HEK293 (cell line): ENCODE results near the gene CBX8.

Experiments
- BCL11B ChIP-seq: fragments of 450-650 bp; formaldehyde crosslinking; IDR thresholded peaks from 2 replicates; pipeline ENCODE4 v1.5.1; 2016; ENCODE audit warnings: low read depth, missing biosample characterization, missing genetic modification characterization
- IKZF3 ChIP-seq: fragments of 450-650 bp; IDR thresholded peaks from 2 replicates; pipeline ENCODE4 v1.5.0; 2018; ENCODE audit warnings: missing biosample characterization, mild to moderate bottlenecking, missing genetic modification characterization, moderate library complexity
- KLF9 ChIP-seq: fragments of 450-650 bp; formaldehyde crosslinking; IDR thresholded peaks from 2 replicates; pipeline ENCODE4 v1.5.1; 2016; ENCODE audit warnings: missing biosample characterization, missing genetic modification characterization, low read depth
- OSR2 ChIP-seq: fragments of 450-650 bp; formaldehyde crosslinking; IDR thresholded peaks from 2 replicates; pipeline ENCODE4 v1.5.1; 2016; ENCODE audit warnings: missing biosample characterization, missing genetic modification characterization
- REPIN1 ChIP-seq: fragments of 450-650 bp; formaldehyde crosslinking; IDR thresholded peaks from 2 replicates; pipeline ENCODE4 v1.5.1; 2017; ENCODE audit warnings: missing biosample characterization, missing genetic modification characterization, low read depth
- SCRT2 ChIP-seq: fragments of 450-650 bp; formaldehyde crosslinking; IDR thresholded peaks from 2 replicates; pipeline ENCODE4 v1.5.1; 2016; ENCODE audit warnings: missing biosample characterization, missing genetic modification characterization
- SP2 ChIP-seq: fragments of 450-650 bp; formaldehyde crosslinking; IDR thresholded peaks from 2 replicates; pipeline ENCODE4 v1.5.1; 2016; ENCODE audit warnings: missing biosample characterization, missing genetic modification characterization
- TRIM28 ChIP-seq: IDR thresholded peaks from 2 replicates; pipeline ENCODE4 v1.6.1; 2011; ENCODE audit warnings: low read length, control low read depth, borderline replicate concordance
- ZBTB17 ChIP-seq: fragments of 450-650 bp; formaldehyde crosslinking; IDR thresholded peaks from 2 replicates; pipeline ENCODE4 v1.5.1; 2016; ENCODE audit warnings: missing biosample characterization, missing genetic modification characterization
- ZBTB21 ChIP-seq: fragments of 450-650 bp; formaldehyde crosslinking; IDR thresholded peaks from 2 replicates; pipeline ENCODE4 v1.5.1; 2017; ENCODE audit warnings: missing biosample characterization, missing genetic modification characterization
- ZBTB8A ChIP-seq: fragments of 450-650 bp; formaldehyde crosslinking; IDR thresholded peaks from 2 replicates; pipeline ENCODE4 v1.5.1; 2016; ENCODE audit warnings: missing biosample characterization, missing genetic modification characterization
- ZFP3 ChIP-seq: fragments of 450-650 bp; formaldehyde crosslinking; IDR thresholded peaks from 2 replicates; pipeline ENCODE4 v1.5.1; 2016; ENCODE audit warnings: low read depth, missing biosample characterization, missing genetic modification characterization
- ZFP69B ChIP-seq: fragments of 450-650 bp; formaldehyde crosslinking; IDR thresholded peaks from 2 replicates; pipeline ENCODE4 v1.5.1; 2016; ENCODE audit warnings: missing biosample characterization, missing genetic modification characterization
- ZNF10 ChIP-seq: fragments of 450-650 bp; formaldehyde crosslinking; IDR thresholded peaks from 2 replicates; pipeline ENCODE4 v1.5.1; 2017; ENCODE audit warnings: missing biosample characterization, missing genetic modification characterization
- ZNF157 ChIP-seq: fragments of 450-650 bp; formaldehyde crosslinking; IDR thresholded peaks from 2 replicates; pipeline ENCODE4 v1.5.1; 2016; ENCODE audit warnings: missing biosample characterization, missing genetic modification characterization
- ZNF169 ChIP-seq: fragments of 450-650 bp; formaldehyde crosslinking; IDR thresholded peaks from 2 replicates; pipeline ENCODE4 v1.5.1; 2016; ENCODE audit warnings: missing biosample characterization, missing genetic modification characterization
- ZNF2 ChIP-seq: fragments of 450-650 bp; formaldehyde crosslinking; IDR thresholded peaks from 2 replicates; pipeline ENCODE4 v1.5.1; 2016; ENCODE audit warnings: missing biosample characterization, missing genetic modification characterization
- ZNF239 ChIP-seq: fragments of 450-650 bp; formaldehyde crosslinking; IDR thresholded peaks from 2 replicates; pipeline ENCODE4 v1.5.1; 2016; ENCODE audit warnings: missing biosample characterization, missing genetic modification characterization
- ZNF324 ChIP-seq: fragments of 450-650 bp; formaldehyde crosslinking; IDR thresholded peaks from 2 replicates; pipeline ENCODE4 v1.5.1; 2016; ENCODE audit warnings: missing biosample characterization, missing genetic modification characterization
- ZNF335 ChIP-seq: fragments of 450-650 bp; formaldehyde crosslinking; conservative IDR thresholded peaks from 2 replicates; pipeline ENCODE4 v1.5.1; 2016; ENCODE audit warnings: missing biosample characterization, missing genetic modification characterization
- ZNF529 ChIP-seq: fragments of 450-650 bp; formaldehyde crosslinking; IDR thresholded peaks from 2 replicates; pipeline ENCODE4 v1.5.1; 2017; ENCODE audit warnings: missing genetic modification characterization, missing biosample characterization; ENCODE audit not compliant: insufficient replicate concordance
- ZNF610 ChIP-seq: fragments of 450-650 bp; formaldehyde crosslinking; IDR thresholded peaks from 2 replicates; pipeline ENCODE4 v1.5.1; 2016; ENCODE audit warnings: missing biosample characterization, missing genetic modification characterization, borderline replicate concordance
- ZNF654 ChIP-seq: fragments of 450-650 bp; formaldehyde crosslinking; IDR thresholded peaks from 2 replicates; pipeline ENCODE4 v1.5.1; 2016; ENCODE audit warnings: low read depth, missing biosample characterization, missing genetic modification characterization
- ZNF660 ChIP-seq: fragments of 450-650 bp; IDR thresholded peaks from 2 replicates; pipeline ENCODE4 v1.5.1; 2018; ENCODE audit warnings: missing biosample characterization, mild to moderate bottlenecking, missing genetic modification characterization
- ZNF777 ChIP-seq: fragments of 450-650 bp; formaldehyde crosslinking; IDR thresholded peaks from 2 replicates; pipeline ENCODE4 v1.5.1; 2017; ENCODE audit warnings: missing biosample characterization, missing genetic modification characterization, borderline replicate concordance
- ZNF837 ChIP-seq: fragments of 450-650 bp; formaldehyde crosslinking; IDR thresholded peaks from 2 replicates; pipeline ENCODE4 v1.5.1; 2016; ENCODE audit warnings: missing biosample characterization, missing genetic modification characterization
- ZNF843 ChIP-seq: fragments of 450-650 bp; formaldehyde crosslinking; IDR thresholded peaks from 2 replicates; pipeline ENCODE4 v1.5.1; 2016; ENCODE audit warnings: missing biosample characterization, missing genetic modification characterization
- ZXDB ChIP-seq: fragments of 450-650 bp; formaldehyde crosslinking; IDR thresholded peaks from 2 replicates; pipeline ENCODE4 v1.5.1; 2016; ENCODE audit warnings: missing biosample characterization, missing genetic modification characterization
- TF ChIP-seq, protein P1 (sequence below): fragments of 450-650 bp; IDR thresholded peaks from 2 replicates; pipeline ENCODE4 v1.5.1; 2018; ENCODE audit warnings: missing biosample characterization, mild to moderate bottlenecking, missing genetic modification characterization
- TF ChIP-seq, protein P2 (sequence below): fragments of 450-650 bp; formaldehyde crosslinking; IDR thresholded peaks from 2 replicates; pipeline ENCODE4 v1.5.1; 2016; ENCODE audit warnings: missing biosample characterization, missing genetic modification characterization
- TF ChIP-seq, protein P3 (sequence below): fragments of 450-650 bp; formaldehyde crosslinking; IDR thresholded peaks from 2 replicates; pipeline ENCODE4 v1.5.1; 2016; ENCODE audit warnings: missing biosample characterization, missing genetic modification characterization
- TF ChIP-seq, protein P4 (sequence below): fragments of 450-650 bp; formaldehyde crosslinking; IDR thresholded peaks from 2 replicates; pipeline ENCODE4 v1.5.1; 2016; ENCODE audit warnings: missing biosample characterization, missing genetic modification characterization, borderline replicate concordance

Gene CBX8

DNA sequence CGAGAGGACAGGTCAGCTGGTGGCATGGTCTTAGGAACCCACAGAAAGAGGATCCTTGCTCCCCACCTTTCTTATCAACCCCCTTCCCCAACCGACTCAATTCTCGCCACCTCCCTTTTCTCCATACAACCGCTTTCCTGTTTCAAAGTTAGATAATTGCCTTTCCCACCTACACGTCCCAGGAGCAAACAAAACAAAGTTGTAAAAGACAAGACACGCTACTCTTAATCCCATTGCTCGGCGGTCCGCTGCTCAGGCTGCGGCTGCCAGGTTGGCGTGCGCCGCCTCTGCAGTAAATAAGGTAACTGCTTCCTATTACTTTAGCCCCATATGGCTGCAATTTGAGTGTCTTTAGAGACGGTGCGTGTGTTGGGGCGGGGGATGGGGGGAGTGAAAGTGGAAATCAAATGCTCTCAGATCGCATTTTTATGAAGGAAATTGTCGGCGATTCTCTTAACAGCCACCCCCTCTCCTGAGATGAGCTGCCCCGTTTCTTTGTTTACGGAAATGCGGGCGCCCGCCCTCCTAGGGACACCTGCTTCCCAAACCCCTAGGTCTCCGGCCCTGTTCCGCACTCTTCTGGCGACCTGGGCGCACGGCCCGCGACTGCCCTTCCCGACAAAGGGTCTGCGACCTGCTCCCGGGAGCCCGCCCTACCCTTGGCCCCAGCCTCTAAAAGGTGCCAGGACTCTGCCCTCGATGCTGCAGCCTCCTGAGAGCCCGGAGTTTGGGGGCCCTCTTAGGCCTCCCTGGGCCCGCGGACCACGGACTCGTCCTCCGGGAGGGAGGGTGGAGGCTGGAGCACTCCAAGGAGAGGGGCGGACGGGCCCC, 3.7 kb upstream of the CBX8 start (continued):
- TF ChIP-seq, protein P1, sequence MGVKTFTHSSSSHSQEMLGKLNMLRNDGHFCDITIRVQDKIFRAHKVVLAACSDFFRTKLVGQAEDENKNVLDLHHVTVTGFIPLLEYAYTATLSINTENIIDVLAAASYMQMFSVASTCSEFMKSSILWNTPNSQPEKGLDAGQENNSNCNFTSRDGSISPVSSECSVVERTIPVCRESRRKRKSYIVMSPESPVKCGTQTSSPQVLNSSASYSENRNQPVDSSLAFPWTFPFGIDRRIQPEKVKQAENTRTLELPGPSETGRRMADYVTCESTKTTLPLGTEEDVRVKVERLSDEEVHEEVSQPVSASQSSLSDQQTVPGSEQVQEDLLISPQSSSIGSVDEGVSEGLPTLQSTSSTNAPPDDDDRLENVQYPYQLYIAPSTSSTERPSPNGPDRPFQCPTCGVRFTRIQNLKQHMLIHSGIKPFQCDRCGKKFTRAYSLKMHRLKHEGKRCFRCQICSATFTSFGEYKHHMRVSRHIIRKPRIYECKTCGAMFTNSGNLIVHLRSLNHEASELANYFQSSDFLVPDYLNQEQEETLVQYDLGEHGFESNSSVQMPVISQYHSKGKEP (tag by site-specific recombination), result peak; percentile 80
- TF ChIP-seq, protein P2, sequence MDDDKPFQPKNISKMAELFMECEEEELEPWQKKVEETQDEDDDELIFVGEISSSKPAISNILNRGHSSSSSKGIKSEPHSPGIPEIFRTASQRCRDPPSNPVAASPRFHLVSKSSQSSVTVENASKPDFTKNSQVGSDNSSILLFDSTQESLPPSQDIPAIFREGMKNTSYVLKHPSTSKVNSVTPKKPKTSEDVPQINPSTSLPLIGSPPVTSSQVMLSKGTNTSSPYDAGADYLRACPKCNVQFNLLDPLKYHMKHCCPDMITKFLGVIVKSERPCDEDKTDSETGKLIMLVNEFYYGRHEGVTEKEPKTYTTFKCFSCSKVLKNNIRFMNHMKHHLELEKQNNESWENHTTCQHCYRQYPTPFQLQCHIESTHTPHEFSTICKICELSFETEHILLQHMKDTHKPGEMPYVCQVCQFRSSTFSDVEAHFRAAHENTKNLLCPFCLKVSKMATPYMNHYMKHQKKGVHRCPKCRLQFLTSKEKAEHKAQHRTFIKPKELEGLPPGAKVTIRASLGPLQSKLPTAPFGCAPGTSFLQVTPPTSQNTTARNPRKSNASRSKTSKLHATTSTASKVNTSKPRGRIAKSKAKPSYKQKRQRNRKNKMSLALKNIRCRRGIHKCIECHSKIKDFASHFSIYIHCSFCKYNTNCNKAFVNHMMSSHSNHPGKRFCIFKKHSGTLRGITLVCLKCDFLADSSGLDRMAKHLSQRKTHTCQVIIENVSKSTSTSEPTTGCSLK, result no peak
- TF ChIP-seq SP2 (tag by site-specific recombination) (peak; percentile 60; the same call in 1 of the 2 replicates), ZNF324 (tag by site-specific recombination) (0 out of 2 replicates have a peak, but pooled peaks have one; percentile 25), SCRT2 (tag by site-specific recombination) (0 out of 2 replicates have a peak, but pooled peaks have one; percentile 8), IKZF3 (tag by site-specific recombination) (0 out of 2 replicates have a peak, but pooled peaks have one; percentile 48), ZNF239 (0 out of 2 replicates have a peak, but pooled peaks have one; percentile 11), ZNF2 (peak; percentile 18; the same call in 1 of the 2 replicates), KLF9 (tag by site-specific recombination) (no peak), REPIN1 (tag by site-specific recombination) (0 out of 2 replicates have a peak, but pooled peaks have one; percentile 14), ZNF10 (tag by site-specific recombination) (0 out of 2 replicates have a peak, but pooled peaks have one; percentile 27), ZBTB8A (peak; percentile 93; the same call in 1 of the 2 replicates), ZXDB (tag by site-specific recombination) (peak; percentile 34; the same call in 1 of the 2 replicates), ZFP69B (tag by site-specific recombination) (peak; percentile 32), ZFP3 (tag by site-specific recombination) (no peak), ZNF529 (tag by site-specific recombination) (no peak), TRIM28 (peak; percentile 65), ZNF654 (tag by site-specific recombination) (no peak), ZNF169 (no peak), ZBTB21 (tag by site-specific recombination) (peak; percentile 15; the same call in 1 of the 2 replicates), ZNF610 (tag by site-specific recombination) (0 out of 2 replicates have a peak, but pooled peaks have one; percentile 22), ZNF843 (tag by site-specific recombination) (peak; percentile 29; the same call in 1 of the 2 replicates), ZNF157 (tag by site-specific recombination) (no peak), OSR2 (tag by site-specific recombination) (peak; percentile 78), ZNF335 (peak; percentile 1; the same call in 1 of the 2 replicates), ZNF837 (tag by site-specific recombination) (0 out of 2 replicates have a peak, but pooled peaks have one; percentile 26), ZBTB17 (tag by site-specific recombination) (peak; percentile 99), ZNF660 (tag by site-specific recombination) (peak; percentile 73; the same call in 1 of the 2 replicates), BCL11B (tag by site-specific recombination) (peak; percentile 58), ZNF777 (tag by site-specific recombination) (0 out of 2 replicates have a peak, but pooled peaks have one; percentile 46)
- TF ChIP-seq, protein P3, sequence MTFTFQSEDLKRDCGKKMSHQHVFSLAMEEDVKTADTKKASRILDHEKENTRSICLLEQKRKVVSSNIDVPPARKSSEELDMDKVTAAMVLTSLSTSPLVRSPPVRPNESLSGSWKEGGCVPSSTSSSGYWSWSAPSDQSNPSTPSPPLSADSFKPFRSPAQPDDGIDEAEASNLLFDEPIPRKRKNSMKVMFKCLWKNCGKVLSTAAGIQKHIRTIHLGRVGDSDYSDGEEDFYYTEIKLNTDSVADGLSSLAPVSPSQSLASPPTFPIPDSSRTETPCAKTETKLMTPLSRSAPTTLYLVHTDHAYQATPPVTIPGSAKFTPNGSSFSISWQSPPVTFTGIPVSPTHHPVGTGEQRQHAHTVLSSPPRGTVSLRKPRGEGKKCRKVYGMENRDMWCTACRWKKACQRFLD, result no peak
- TF ChIP-seq, protein P4, sequence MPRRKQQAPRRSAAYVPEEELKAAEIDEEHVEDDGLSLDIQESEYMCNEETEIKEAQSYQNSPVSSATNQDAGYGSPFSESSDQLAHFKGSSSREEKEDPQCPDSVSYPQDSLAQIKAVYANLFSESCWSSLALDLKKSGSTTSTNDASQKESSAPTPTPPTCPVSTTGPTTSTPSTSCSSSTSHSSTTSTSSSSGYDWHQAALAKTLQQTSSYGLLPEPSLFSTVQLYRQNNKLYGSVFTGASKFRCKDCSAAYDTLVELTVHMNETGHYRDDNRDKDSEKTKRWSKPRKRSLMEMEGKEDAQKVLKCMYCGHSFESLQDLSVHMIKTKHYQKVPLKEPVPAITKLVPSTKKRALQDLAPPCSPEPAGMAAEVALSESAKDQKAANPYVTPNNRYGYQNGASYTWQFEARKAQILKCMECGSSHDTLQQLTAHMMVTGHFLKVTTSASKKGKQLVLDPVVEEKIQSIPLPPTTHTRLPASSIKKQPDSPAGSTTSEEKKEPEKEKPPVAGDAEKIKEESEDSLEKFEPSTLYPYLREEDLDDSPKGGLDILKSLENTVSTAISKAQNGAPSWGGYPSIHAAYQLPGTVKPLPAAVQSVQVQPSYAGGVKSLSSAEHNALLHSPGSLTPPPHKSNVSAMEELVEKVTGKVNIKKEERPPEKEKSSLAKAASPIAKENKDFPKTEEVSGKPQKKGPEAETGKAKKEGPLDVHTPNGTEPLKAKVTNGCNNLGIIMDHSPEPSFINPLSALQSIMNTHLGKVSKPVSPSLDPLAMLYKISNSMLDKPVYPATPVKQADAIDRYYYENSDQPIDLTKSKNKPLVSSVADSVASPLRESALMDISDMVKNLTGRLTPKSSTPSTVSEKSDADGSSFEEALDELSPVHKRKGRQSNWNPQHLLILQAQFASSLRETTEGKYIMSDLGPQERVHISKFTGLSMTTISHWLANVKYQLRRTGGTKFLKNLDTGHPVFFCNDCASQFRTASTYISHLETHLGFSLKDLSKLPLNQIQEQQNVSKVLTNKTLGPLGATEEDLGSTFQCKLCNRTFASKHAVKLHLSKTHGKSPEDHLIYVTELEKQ (tag by site-specific recombination), result 0 out of 2 replicates have a peak, but pooled peaks have one; percentile 5
